ENCODE measurements around the gene UBR4. TPM values are rescaled to one million over a fixed set of nuclear protein-coding genes. Genes with fewer than 3 reads are reported as not detected.
A peak's percentile ranks its signal among the peaks of the same experiment; 100 is the strongest.
"Not testable (repeated sequence)": the region's sequence is repeated elsewhere in the genome, so short reads cannot be mapped to it uniquely, and the experiment has no call there.

The UBR4 gene
- total RNA-seq, 2 experiments from 2014 or later, result 117 to 125 TPM

GRCh38 chr1:19182223-19182622, 27.8 kb downstream of the UBR4 start:
- H3K4me3 Mint-ChIP-seq, result no peak overlapping the region
- CTCF ChIA-PET, result interaction anchor here (1.9 kb wide), 1 partner anchor 59 kb away, joined by 7 read pairs; no protein-coding TSS in a partner anchor
- POLR2A ChIA-PET, result no interaction called here
- H3K36me3 Mint-ChIP-seq (ENCODE audit: low read depth), result peaks cover 75% of the 10 kb centered on the region
- no peak overlapping the region for H3K27ac Mint-ChIP-seq
- no peaks in the 10 kb centered on the region for H3K9me3 Mint-ChIP-seq (ENCODE audit: insufficient read depth)
- no peak for ATAC-seq
- no peak for DNase-seq
- H3K27me3 Mint-ChIP-seq (ENCODE audit: low read depth), result no peaks in the 10 kb centered on the region
- H3K4me1 Mint-ChIP-seq (ENCODE audit: low read depth), result peaks cover 36% of the 10 kb centered on the region

- H3K27ac Mint-ChIP-seq, result peak overlapping the region; percentile 86
- ChIA-PET POLR2A (interaction anchor here (0.8 to 1.5 kb wide), 3 partner anchors 71 to 1605 kb away, joined by 3 to 7 read pairs (median 4); partner anchors contain the start of gene MRTO4), CTCF (interaction anchor here (0.8 to 2.0 kb wide), 21 partner anchors 10 to 482 kb away, joined by 3 to 27 read pairs (median 4); partner anchors contain the start of genes EMC1 and MRTO4)
- ATAC-seq; H3K9me3 Mint-ChIP-seq (ENCODE audit: insufficient read depth); H3K27me3 Mint-ChIP-seq (ENCODE audit: low read depth); H3K4me3 Mint-ChIP-seq: not testable (repeated sequence)
- peak; percentile 22 for DNase-seq
- peaks cover 73% of the 10 kb centered on the region for H3K36me3 Mint-ChIP-seq (ENCODE audit: low read depth)
- H3K4me1 Mint-ChIP-seq (ENCODE audit: low read depth), result peaks cover 28% of the 10 kb centered on the region
Observed at GRCh38 chr1:19180265-19180657, 29.8 kb downstream of the UBR4 start.

GRCh38 chr1:19179597-19180264, 30.3 kb downstream of the UBR4 start:
- peaks cover 74% of the 10 kb centered on the region for H3K36me3 Mint-ChIP-seq (ENCODE audit: low read depth)
- peak; percentile 64 for DNase-seq
- ChIA-PET CTCF (interaction anchor here (0.7 to 2.0 kb wide), 30 partner anchors 9 to 482 kb away, joined by 3 to 27 read pairs (median 3); partner anchors contain the start of genes EMC1 and MRTO4), POLR2A (interaction anchor here (0.7 to 1.5 kb wide), 4 partner anchors 72 to 1606 kb away, joined by 3 to 7 read pairs (median 4); partner anchors contain the start of gene MRTO4)
- H3K4me1 Mint-ChIP-seq (ENCODE audit: low read depth), result peaks cover 28% of the 10 kb centered on the region
- no peaks in the 10 kb centered on the region for H3K9me3 Mint-ChIP-seq (ENCODE audit: insufficient read depth)
- H3K27me3 Mint-ChIP-seq (ENCODE audit: low read depth), result no peaks in the 10 kb centered on the region
- H3K27ac Mint-ChIP-seq, result peak overlapping the region; percentile 86
- ATAC-seq, result peak; percentile 83
- H3K4me3 Mint-ChIP-seq, result no peak overlapping the region

GRCh38 chr1:19178734-19179398, 31.2 kb downstream of the UBR4 start:
- H3K27me3 Mint-ChIP-seq (ENCODE audit: low read depth), result no peaks in the 10 kb centered on the region
- CTCF ChIA-PET, result interaction anchor here (0.6 to 2.0 kb wide), 19 partner anchors 9 to 475 kb away, joined by 3 to 27 read pairs (median 3); no protein-coding TSS in a partner anchor
- peaks cover 74% of the 10 kb centered on the region for H3K36me3 Mint-ChIP-seq (ENCODE audit: low read depth)
- H3K4me1 Mint-ChIP-seq (ENCODE audit: low read depth), result peaks cover 28% of the 10 kb centered on the region
- peak overlapping the region; percentile 86 for H3K27ac Mint-ChIP-seq
- no peak overlapping the region for H3K4me3 Mint-ChIP-seq
- DNase-seq (no peak), ATAC-seq (no peak)
- POLR2A ChIA-PET, result interaction anchor here (1.4 to 1.5 kb wide), 2 partner anchors 73 to 251 kb away, joined by 4 to 7 read pairs; partner anchors contain the start of gene MRTO4
- no peaks in the 10 kb centered on the region for H3K9me3 Mint-ChIP-seq (ENCODE audit: insufficient read depth)

GRCh38 chr1:19177811-19178210, 32.3 kb downstream of the UBR4 start:
- peaks cover 77% of the 10 kb centered on the region for H3K36me3 Mint-ChIP-seq (ENCODE audit: low read depth)
- H3K27ac Mint-ChIP-seq, result no peak overlapping the region
- peaks cover 28% of the 10 kb centered on the region for H3K4me1 Mint-ChIP-seq (ENCODE audit: low read depth)
- H3K9me3 Mint-ChIP-seq (ENCODE audit: insufficient read depth), result no peaks in the 10 kb centered on the region
- H3K27me3 Mint-ChIP-seq (ENCODE audit: low read depth), result no peaks in the 10 kb centered on the region
- ATAC-seq, result no peak
- no peak overlapping the region for H3K4me3 Mint-ChIP-seq
- ChIA-PET POLR2A (no interaction called here), CTCF (interaction anchor here (0.7 to 1.5 kb wide), 4 partner anchors 8 to 61 kb away, joined by 3 read pairs; no protein-coding TSS in a partner anchor)
- no peak for DNase-seq

GRCh38 chr1:19169642-19170041, 40.4 kb downstream of the UBR4 start:
- no peak overlapping the region for H3K4me3 Mint-ChIP-seq
- H3K27ac Mint-ChIP-seq, result no peak overlapping the region
- no peaks in the 10 kb centered on the region for H3K27me3 Mint-ChIP-seq (ENCODE audit: low read depth)
- POLR2A ChIA-PET, result no interaction called here
- CTCF ChIA-PET, result interaction anchor here (0.7 to 1.4 kb wide), 4 partner anchors 9 to 72 kb away, joined by 3 to 7 read pairs (median 4); no protein-coding TSS in a partner anchor
- no peaks in the 10 kb centered on the region for H3K9me3 Mint-ChIP-seq (ENCODE audit: insufficient read depth)
- no peaks in the 10 kb centered on the region for H3K4me1 Mint-ChIP-seq (ENCODE audit: low read depth)
- H3K36me3 Mint-ChIP-seq (ENCODE audit: low read depth), result peaks cover 71% of the 10 kb centered on the region
- DNase-seq, result no peak
- no peak for ATAC-seq

- H3K4me3 Mint-ChIP-seq, result no peak overlapping the region
- POLR2A ChIA-PET, result interaction anchor here (0.6 kb wide), 1 partner anchor 31 kb away, joined by 3 read pairs; no protein-coding TSS in a partner anchor
- no peak for DNase-seq
Observed at GRCh38 chr1:19167140-19167539, 42.9 kb downstream of the UBR4 start.

GRCh38 chr1:19166066-19166465, 44.0 kb downstream of the UBR4 start:
- Mint-ChIP-seq H3K27ac (no peak overlapping the region), H3K4me3 (no peak overlapping the region), H3K27me3 (ENCODE audit: low read depth) (no peaks in the 10 kb centered on the region), H3K36me3 (ENCODE audit: low read depth) (peaks cover 77% of the 10 kb centered on the region), H3K4me1 (ENCODE audit: low read depth) (no peaks in the 10 kb centered on the region), H3K9me3 (ENCODE audit: insufficient read depth) (no peaks in the 10 kb centered on the region)
- ATAC-seq (no peak), DNase-seq (no peak)
- ChIA-PET POLR2A (no interaction called here), CTCF (interaction anchor here (1.1 to 1.6 kb wide), 3 partner anchors 13 to 259 kb away, joined by 3 to 6 read pairs (median 5); no protein-coding TSS in a partner anchor)

More at GRCh38 chr1:19167140-19167539, 42.9 kb downstream of the UBR4 start:
- H3K27me3 Mint-ChIP-seq (ENCODE audit: low read depth), result no peaks in the 10 kb centered on the region
- no peak overlapping the region for H3K27ac Mint-ChIP-seq
- CTCF ChIA-PET, result interaction anchor here (1.6 kb wide), 1 partner anchor 12 kb away, joined by 6 read pairs; no protein-coding TSS in a partner anchor
- no peak for ATAC-seq
- H3K36me3 Mint-ChIP-seq (ENCODE audit: low read depth), result peaks cover 74% of the 10 kb centered on the region
- H3K4me1 Mint-ChIP-seq (ENCODE audit: low read depth), result no peaks in the 10 kb centered on the region
- no peaks in the 10 kb centered on the region for H3K9me3 Mint-ChIP-seq (ENCODE audit: insufficient read depth)

GRCh38 chr1:19165501-19165900, 44.6 kb downstream of the UBR4 start:
- ChIA-PET CTCF (interaction anchor here (1.1 to 1.2 kb wide), 2 partner anchors 14 to 258 kb away, joined by 3 to 5 read pairs; no protein-coding TSS in a partner anchor), POLR2A (no interaction called here)
- H3K4me3 Mint-ChIP-seq, result no peak overlapping the region
- no peak for DNase-seq
- no peaks in the 10 kb centered on the region for H3K27me3 Mint-ChIP-seq (ENCODE audit: low read depth)
- peaks cover 80% of the 10 kb centered on the region for H3K36me3 Mint-ChIP-seq (ENCODE audit: low read depth)
- no peaks in the 10 kb centered on the region for H3K4me1 Mint-ChIP-seq (ENCODE audit: low read depth)
- H3K27ac Mint-ChIP-seq, result no peak overlapping the region
- H3K9me3 Mint-ChIP-seq (ENCODE audit: insufficient read depth), result no peaks in the 10 kb centered on the region
- no peak for ATAC-seq

GRCh38 chr1:19164274-19165015, 45.6 kb downstream of the UBR4 start:
- H3K27ac Mint-ChIP-seq, result no peak overlapping the region
- no peak for DNase-seq
- H3K4me1 Mint-ChIP-seq (ENCODE audit: low read depth), result no peaks in the 10 kb centered on the region
- no peak overlapping the region for H3K4me3 Mint-ChIP-seq
- POLR2A ChIA-PET, result no interaction called here
- H3K27me3 Mint-ChIP-seq (ENCODE audit: low read depth), result no peaks in the 10 kb centered on the region
- H3K9me3 Mint-ChIP-seq (ENCODE audit: insufficient read depth), result no peaks in the 10 kb centered on the region
- CTCF ChIA-PET, result interaction anchor here (1.0 to 1.1 kb wide), 2 partner anchors 15 kb away, joined by 4 to 5 read pairs; no protein-coding TSS in a partner anchor
- H3K36me3 Mint-ChIP-seq (ENCODE audit: low read depth), result peaks cover 86% of the 10 kb centered on the region
- ATAC-seq, result no peak

GRCh38 chr1:19163261-19163660, 46.8 kb downstream of the UBR4 start:
- peaks cover 82% of the 10 kb centered on the region for H3K36me3 Mint-ChIP-seq (ENCODE audit: low read depth)
- H3K4me1 Mint-ChIP-seq (ENCODE audit: low read depth), result no peaks in the 10 kb centered on the region
- DNase-seq (no peak), ATAC-seq (no peak)
- H3K27ac Mint-ChIP-seq, result no peak overlapping the region
- H3K9me3 Mint-ChIP-seq (ENCODE audit: insufficient read depth), result no peaks in the 10 kb centered on the region
- no peak overlapping the region for H3K4me3 Mint-ChIP-seq
- POLR2A ChIA-PET, result no interaction called here
- CTCF ChIA-PET, result no interaction called here
- no peaks in the 10 kb centered on the region for H3K27me3 Mint-ChIP-seq (ENCODE audit: low read depth)

All from activated CD8-positive, alpha-beta T cell treated with anti-CD3 and anti-CD28 coated beads, Interleukin-2, amount 10 ng/mL, durations not matched to agents 7 days and 5 days (primary cell).